ENCODE results near the gene DKK3. TPM values are rescaled to one million over a fixed set of nuclear protein-coding genes. Genes with fewer than 3 reads are reported as not detected.

DKK3 gene
- total RNA-seq, 1 donor from 2014 or later, result 8.4 TPM

DNA sequence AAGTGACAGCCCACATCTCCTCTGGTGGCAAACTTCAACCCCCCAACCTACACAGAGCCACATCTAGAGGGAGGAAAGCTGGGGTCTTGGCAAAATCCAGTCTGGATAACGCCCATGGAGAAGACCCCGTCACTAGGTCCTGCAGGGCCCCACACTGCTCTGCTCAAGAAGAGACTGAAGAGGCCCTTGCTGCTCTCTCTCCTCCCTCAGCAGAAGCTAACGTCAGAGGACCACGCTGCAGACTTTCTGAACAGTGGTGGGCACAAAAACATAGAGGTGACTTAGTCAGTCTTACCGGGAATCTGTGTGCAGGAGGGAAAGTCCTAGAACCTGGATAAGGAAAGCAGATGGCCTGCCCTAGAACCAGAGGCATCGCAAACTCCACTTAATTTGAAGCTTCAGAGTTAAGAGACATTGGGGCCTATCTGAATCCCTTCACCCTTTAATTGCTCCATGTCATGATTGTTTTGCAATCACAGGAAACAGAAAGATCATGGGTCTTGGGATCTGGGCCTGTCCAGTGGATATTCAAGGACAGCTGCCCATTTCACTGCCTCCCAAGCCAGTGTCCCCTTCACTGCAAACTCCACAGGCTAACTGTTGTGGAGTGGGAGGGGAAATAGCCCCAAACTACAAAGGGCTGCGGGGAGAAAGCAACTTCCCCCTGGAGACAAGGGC lies 1.7 kb downstream of the DKK3 start:
- no peak for TF ChIP-seq CTCF (IDR thresholded peaks at IDR 0.05; ENCODE audit: unreplicated experiment)
- H3K36me3 Mint-ChIP-seq (ENCODE audit: low read depth, unreplicated experiment), result no peaks in the 10 kb centered on the region
- no peaks in the 10 kb centered on the region for H3K9me3 Mint-ChIP-seq (ENCODE audit: unreplicated experiment)
- no peak for DNase-seq (ENCODE audit: low spot score)
- H3K27me3 Mint-ChIP-seq (ENCODE audit: unreplicated experiment), result peaks cover 13% of the 10 kb centered on the region
- peaks cover 9% of the 10 kb centered on the region for H3K4me1 Mint-ChIP-seq (ENCODE audit: unreplicated experiment)
- no peak overlapping the region for H3K27ac Mint-ChIP-seq (ENCODE audit: unreplicated experiment)
- no peak overlapping the region for H3K4me3 Mint-ChIP-seq (ENCODE audit: unreplicated experiment)

GRCh38 chr11:12005476-12005875 lies 3.0 kb downstream of the DKK3 start:
- Mint-ChIP-seq H3K27me3 (ENCODE audit: unreplicated experiment) (peaks cover 13% of the 10 kb centered on the region), H3K36me3 (ENCODE audit: low read depth, unreplicated experiment) (no peaks in the 10 kb centered on the region), H3K9me3 (ENCODE audit: unreplicated experiment) (no peaks in the 10 kb centered on the region), H3K4me1 (ENCODE audit: unreplicated experiment) (peaks cover 9% of the 10 kb centered on the region), H3K4me3 (ENCODE audit: unreplicated experiment) (no peak overlapping the region), H3K27ac (ENCODE audit: unreplicated experiment) (no peak overlapping the region)
- no peak for TF ChIP-seq CTCF (IDR thresholded peaks at IDR 0.05; ENCODE audit: unreplicated experiment)
- DNase-seq (ENCODE audit: low spot score), result no peak

GRCh38 chr11:12005061-12005460 lies 3.4 kb downstream of the DKK3 start:
- H3K9me3 Mint-ChIP-seq (ENCODE audit: unreplicated experiment), result no peaks in the 10 kb centered on the region
- peaks cover 13% of the 10 kb centered on the region for H3K27me3 Mint-ChIP-seq (ENCODE audit: unreplicated experiment)
- H3K27ac Mint-ChIP-seq (ENCODE audit: unreplicated experiment), result no peak overlapping the region
- no peak overlapping the region for H3K4me3 Mint-ChIP-seq (ENCODE audit: unreplicated experiment)
- DNase-seq (ENCODE audit: low spot score), result no peak
- TF ChIP-seq CTCF (IDR thresholded peaks at IDR 0.05; ENCODE audit: unreplicated experiment), result no peak
- no peaks in the 10 kb centered on the region for H3K36me3 Mint-ChIP-seq (ENCODE audit: low read depth, unreplicated experiment)
- H3K4me1 Mint-ChIP-seq (ENCODE audit: unreplicated experiment), result peaks cover 9% of the 10 kb centered on the region

- peaks cover 8% of the 10 kb centered on the region for H3K27me3 Mint-ChIP-seq (ENCODE audit: unreplicated experiment)
- H3K36me3 Mint-ChIP-seq (ENCODE audit: low read depth, unreplicated experiment), result no peaks in the 10 kb centered on the region
- peaks cover 4% of the 10 kb centered on the region for H3K4me1 Mint-ChIP-seq (ENCODE audit: unreplicated experiment)
- no peaks in the 10 kb centered on the region for H3K9me3 Mint-ChIP-seq (ENCODE audit: unreplicated experiment)
- TF ChIP-seq CTCF (IDR thresholded peaks at IDR 0.05; ENCODE audit: unreplicated experiment), result no peak
- H3K4me3 Mint-ChIP-seq (ENCODE audit: unreplicated experiment), result no peak overlapping the region
- DNase-seq (ENCODE audit: low spot score), result no peak
- no peak overlapping the region for H3K27ac Mint-ChIP-seq (ENCODE audit: unreplicated experiment)
These were observed 4.6 kb downstream of the DKK3 start for GRCh38 chr11:12003815-12004214.

DNA sequence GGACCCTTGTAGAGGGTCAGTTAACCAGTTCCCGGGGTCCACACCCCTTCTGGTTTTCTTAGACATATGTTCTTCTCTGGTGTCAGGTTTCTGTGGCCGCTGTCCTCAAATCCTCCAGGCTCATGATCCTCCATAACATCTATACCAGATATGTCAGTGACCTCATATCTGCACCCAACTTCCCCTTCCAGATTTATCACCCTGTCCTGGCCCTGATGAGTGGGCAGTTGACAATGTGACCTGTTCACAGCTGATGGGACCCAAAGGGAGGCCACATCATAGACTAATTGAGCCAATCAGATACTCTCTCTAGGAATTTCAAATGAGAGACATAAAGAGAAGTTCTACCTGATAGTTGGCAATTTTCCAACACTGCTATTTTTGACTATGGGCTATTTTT lies 5.1 kb downstream of the DKK3 start:
- DNase-seq (ENCODE audit: low spot score), result no peak
- TF ChIP-seq CTCF (IDR thresholded peaks at IDR 0.05; ENCODE audit: unreplicated experiment), result no peak
- Mint-ChIP-seq H3K4me3 (ENCODE audit: unreplicated experiment) (no peak overlapping the region), H3K27me3 (ENCODE audit: unreplicated experiment) (peaks cover 8% of the 10 kb centered on the region), H3K27ac (ENCODE audit: unreplicated experiment) (no peak overlapping the region), H3K36me3 (ENCODE audit: low read depth, unreplicated experiment) (no peaks in the 10 kb centered on the region), H3K4me1 (ENCODE audit: unreplicated experiment) (peaks cover 4% of the 10 kb centered on the region), H3K9me3 (ENCODE audit: unreplicated experiment) (no peaks in the 10 kb centered on the region)

Data from endothelial cell (in vitro differentiated cells).